HCT116 (cell line): Measurements from ENCODE around the gene RCL1. TPM values are rescaled to one million over a fixed set of nuclear protein-coding genes. Genes with fewer than 3 reads are reported as not detected.

Experiments
- ATAC-seq: fragments of 200-7000 bp; cut with Tn5 transposase; 2 replicates; pipeline ENCODE4 v1.9.1; 2020; ENCODE audit warnings: mild to moderate bottlenecking, moderate library complexity
- BruUV-seq: library from RNA; stranded (reverse); fragments of 400-500 nt; replicated peaks from 2 replicates; lab custom pipeline; 2021; lab: Mats Ljungman, UMichigan
- CTCF ChIA-PET: fragments of 300-600 bp; sonication (Branson Sonifier 250); formaldehyde crosslinking; loops from one replicate; lab custom pipeline; 2021; ENCODE audit warnings: antibody characterized with exemption; lab: Charles Lee
- POLR2A ChIA-PET: fragments of 300-600, 350-600 bp; sonication (Branson Sonifier 250); formaldehyde crosslinking; loops from one replicate; lab custom pipeline; 2021; ENCODE audit warnings: antibody characterized with exemption; lab: Charles Lee
- RAD21 ChIA-PET, 2 experiments: fragments of 300-600 bp; sonication (Branson Sonifier 250); formaldehyde crosslinking; loops; one replicate each; lab custom pipeline; 2023; ENCODE audit warnings: low total read pairs in 2 of 2; ENCODE audit not compliant: uncharacterized antibody in 2 of 2, unreplicated experiment in 2 of 2, low non-redundant PET in 1 of 2; lab: Charles Lee
- DNase-seq: peaks from one replicate; pipeline ENCODE4 v3.0.0-alpha.2; 2010; ENCODE audit warnings: low read depth, low spot score
- H2AFZ ChIP-seq: fragments of 200-600 bp; shearing (Covaris generic), sonication (generic); 2 replicates; pipeline ENCODE4 v1.6.1; 2017; ENCODE audit warnings: low read depth, mixed run types, mixed read lengths, antibody characterized with exemption, low read length; ENCODE audit not compliant: poor library complexity, severe bottlenecking
- H3K27ac ChIP-seq: 2 replicates; pipeline ENCODE4 v1.5.1; 2012; ENCODE audit warnings: low read depth, low read length
- H3K27me3 ChIP-seq: fragments of 200-600 bp; sonication (generic); 2 replicates; pipeline ENCODE4 v1.6.1; 2016; ENCODE audit warnings: mixed run types, low read length, mixed read lengths; ENCODE audit not compliant: insufficient read depth
- H3K36me3 ChIP-seq, 2 experiments: fragments of 200-500 bp in 1 of 2; fragments of 200-600 bp in 1 of 2; sonication (Bioruptor generic) in 1 of 2; sonication (generic) in 1 of 2; 2 replicates each; pipeline versions ENCODE4 v1.5.1 to v1.6.1; 2014 to 2016; ENCODE audit warnings: low read length in 2 of 2, inconsistent platforms in 1 of 2, mixed read lengths in 1 of 2, mixed run types in 1 of 2; ENCODE audit not compliant: insufficient read depth in 2 of 2, control insufficient read depth in 1 of 2
- H3K4me1 ChIP-seq, 2 experiments: fragments of 200-600 bp in 1 of 2; sonication (generic) in 1 of 2; 2 replicates each; pipeline versions ENCODE4 v1.5.1 to v1.6.1; 2012 to 2017; ENCODE audit warnings: low read length in 2 of 2, inconsistent platforms in 1 of 2, mild to moderate bottlenecking in 1 of 2, mixed read lengths in 1 of 2, mixed run types in 1 of 2, moderate library complexity in 1 of 2; ENCODE audit not compliant: insufficient read depth in 2 of 2, control insufficient read depth in 1 of 2
- H3K4me2 ChIP-seq: fragments of 200-600 bp; sonication (generic); 2 replicates; pipeline ENCODE4 v1.6.1; 2017; ENCODE audit warnings: mixed run types, low read length, mixed read lengths
- H3K4me3 ChIP-seq, 2 experiments: fragments of 200-600 bp in 1 of 2; sonication (generic) in 1 of 2; replicated peaks in 1 of 2; 2 replicates each; pipeline ENCODE4 v1.5.1; 2011 to 2016; ENCODE audit warnings: low read length in 2 of 2, control low read depth in 1 of 2, low read depth in 1 of 2, mild to moderate bottlenecking in 1 of 2, mixed read lengths in 1 of 2, mixed run types in 1 of 2
- H3K79me2 ChIP-seq: fragments of 200-600 bp; sonication (generic); 2 replicates; pipeline ENCODE4 v1.6.1; 2017; ENCODE audit warnings: mild to moderate bottlenecking, mixed run types, low read length, moderate library complexity, mixed read lengths; ENCODE audit not compliant: insufficient read depth
- H3K9ac ChIP-seq: fragments of 200-600 bp; sonication (generic); 2 replicates; pipeline ENCODE4 v1.6.1; 2016; ENCODE audit warnings: low read length, mixed read lengths
- H3K9me2 ChIP-seq: fragments of 200-600 bp; sonication (generic), shearing (Covaris generic); 2 replicates; pipeline ENCODE4 v1.6.1; 2017; ENCODE audit warnings: mixed run types, mild to moderate bottlenecking, moderate library complexity; ENCODE audit not compliant: insufficient read depth
- H3K9me3 ChIP-seq, 2 experiments: fragments of 200-500 bp in 1 of 2; fragments of 200-600 bp in 1 of 2; sonication (Bioruptor generic) in 1 of 2; sonication (generic) in 1 of 2; 2 replicates each; pipeline ENCODE4 v1.6.1; 2014 to 2017; ENCODE audit warnings: low read length in 2 of 2, mixed read lengths in 2 of 2, inconsistent platforms in 1 of 2, low read depth in 1 of 2, mild to moderate bottlenecking in 1 of 2, mixed run types in 1 of 2, moderate library complexity in 1 of 2; ENCODE audit not compliant: control insufficient read depth in 1 of 2, insufficient read depth in 1 of 2
- H4K20me1 ChIP-seq: fragments of 200-600 bp; sonication (generic), shearing (Covaris generic); 2 replicates; pipeline ENCODE4 v1.6.1; 2017; ENCODE audit warnings: mixed run types, mild to moderate bottlenecking, moderate library complexity; ENCODE audit not compliant: insufficient read depth
- ATF3 ChIP-seq: IDR thresholded peaks from 2 replicates; pipeline ENCODE4 v1.6.1; 2012
- CBX3 ChIP-seq: IDR thresholded peaks from 2 replicates; pipeline ENCODE4 v1.6.1; 2012; ENCODE audit warnings: low read depth
- CEBPB ChIP-seq: IDR thresholded peaks from 2 replicates; pipeline ENCODE4 v1.6.1; 2012; ENCODE audit warnings: low read depth
- EGR1 ChIP-seq: IDR thresholded peaks from 2 replicates; pipeline ENCODE4 v1.6.1; 2012; ENCODE audit warnings: low read depth
- EZH2phosphoT487 ChIP-seq: fragments of 200-600 bp; IDR thresholded peaks from 2 replicates; pipeline ENCODE4 v1.6.1; 2018; ENCODE audit warnings: antibody characterized with exemption, borderline replicate concordance
- FOSL1 ChIP-seq: IDR thresholded peaks from 2 replicates; pipeline ENCODE4 v1.6.1; 2012; ENCODE audit warnings: low read depth
- MAX ChIP-seq: IDR thresholded peaks from 2 replicates; pipeline ENCODE4 v1.6.1; 2012
- POLR2A ChIP-seq: IDR thresholded peaks from 2 replicates; pipeline ENCODE4 v1.7.0; 2011; ENCODE audit warnings: borderline replicate concordance; ENCODE audit not compliant: insufficient read depth, insufficient read length; ENCODE audit errors: extremely low read depth
- RAD21 ChIP-seq: IDR thresholded peaks from 2 replicates; pipeline ENCODE4 v1.6.1; 2012; ENCODE audit warnings: low read depth, mild to moderate bottlenecking
- REST ChIP-seq: IDR thresholded peaks from 2 replicates; pipeline ENCODE4 v1.6.1; 2012; ENCODE audit warnings: low read depth
- SP1 ChIP-seq: IDR thresholded peaks from 2 replicates; pipeline ENCODE4 v1.6.1; 2012; ENCODE audit warnings: low read depth
- SRF ChIP-seq: IDR thresholded peaks from 2 replicates; pipeline ENCODE4 v1.6.1; 2012; ENCODE audit warnings: low read depth
- ZFX ChIP-seq: fragments of 450-650 bp; IDR thresholded peaks from 2 replicates; pipeline ENCODE4 v1.6.1; 2017
- ZNF274 ChIP-seq: fragments of 200-500 bp; sonication (Bioruptor generic); IDR thresholded peaks from 2 replicates; pipeline ENCODE4 v1.6.1; 2014; ENCODE audit warnings: mild to moderate bottlenecking, low read depth, low read length, inconsistent platforms
- intact Hi-C: fragments of 100-400 bp; cut with micrococcal nuclease; formaldehyde crosslinking; loops from 2 replicates; pipeline ENCODE4 v1.10.0; 2022
- total RNA-seq: library from RNA; stranded (reverse); gene quantifications from one replicate; pipeline ENCODE4 v1.2.1, GENCODE V29; 2021; ENCODE audit not compliant: unreplicated experiment
- TF ChIP-seq, protein P1 (sequence below), 3 experiments: fragments of 200-600 bp in 1 of 3; sonication (generic) in 1 of 3; IDR thresholded peaks in 2 of 3; conservative IDR thresholded peaks in 1 of 3; 2 replicates each; pipeline ENCODE4 v1.5.1; 2012 to 2017; ENCODE audit warnings: low read depth in 2 of 3, low read length in 2 of 3, antibody characterized with exemption in 1 of 3, borderline replicate concordance in 1 of 3, control low read depth in 1 of 3, mild to moderate bottlenecking in 1 of 3, mixed read lengths in 1 of 3, mixed run types in 1 of 3, moderate library complexity in 1 of 3; ENCODE audit not compliant: insufficient read depth in 1 of 3
- TF ChIP-seq, protein P2 (sequence below): IDR thresholded peaks from 2 replicates; pipeline ENCODE4 v1.6.1; 2011; ENCODE audit warnings: mild to moderate bottlenecking, low read length, moderate library complexity; ENCODE audit not compliant: insufficient replicate concordance; ENCODE audit errors: extremely low read depth

RCL1 gene
- total RNA-seq, 1 experiment from 2014 or later: 29.9 TPM

DNA sequence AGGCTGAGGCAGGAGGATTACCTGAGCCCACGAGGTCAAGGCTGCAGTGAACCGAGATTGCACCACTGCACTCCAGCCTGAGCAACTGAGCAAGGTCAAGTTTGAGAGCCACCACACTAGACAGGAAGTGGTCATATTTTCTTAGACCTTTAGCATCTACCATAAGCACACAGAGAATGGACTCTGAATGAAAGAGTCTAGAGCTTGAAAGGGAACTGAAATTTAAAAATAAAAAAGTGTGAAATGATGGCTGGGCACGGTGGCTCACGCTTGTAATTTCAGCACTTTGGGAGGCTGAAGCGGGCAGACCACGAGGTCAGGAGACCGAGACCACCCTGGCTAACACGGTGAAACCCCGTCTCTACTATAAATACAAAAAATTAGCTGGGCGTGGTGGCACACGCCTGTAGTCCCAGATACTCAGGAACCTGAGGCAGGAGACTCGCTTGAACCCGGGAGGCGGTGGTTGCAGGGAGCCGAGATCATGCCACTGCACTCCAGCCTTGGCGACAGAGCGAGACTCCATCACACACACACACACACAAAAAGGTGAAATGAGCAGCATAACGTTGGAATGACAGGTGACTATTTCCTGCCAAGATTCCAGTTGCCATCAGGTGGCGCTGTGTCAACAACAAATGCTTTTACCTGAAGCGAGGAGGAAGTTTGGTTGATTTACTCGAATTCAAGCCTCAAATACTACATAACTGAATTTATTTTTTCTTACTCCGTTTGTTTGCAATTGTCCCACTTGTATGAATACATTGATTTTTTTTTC lies 30.4 kb upstream of the RCL1 start (continued):
- no peak for TF ChIP-seq SRF

- H2AFZ ChIP-seq: peak overlapping the region; percentile 74
- no peak overlapping the region for H3K9ac ChIP-seq
- peak overlapping the region; percentile 60 for H3K4me2 ChIP-seq
- H3K36me3 ChIP-seq: no peaks in the 10 kb centered on the region
- H3K79me2 ChIP-seq: no peaks in the 10 kb centered on the region
- no peak overlapping the region for H3K4me3 ChIP-seq
- H3K27ac ChIP-seq: no peak overlapping the region
- no peaks in the 10 kb centered on the region for H4K20me1 ChIP-seq
- ChIA-PET RAD21 (no interaction called here), CTCF (interaction anchor here (0.7 to 2.1 kb wide), 8 partner anchors 11 to 842 kb away, joined by 3 to 9 read pairs (median 4); no protein-coding TSS in a partner anchor), POLR2A (no interaction called here)
- ATAC-seq: peak; percentile 39
- peaks cover 0 to 13% of the 10 kb centered on the region in 2 experiments; a peak in 2 of 4 replicates for H3K4me1 ChIP-seq
- intact Hi-C loops: loop anchor here (1.0 to 5.0 kb wide), 4 partner anchors 161 to 828 kb away; no protein-coding TSS in a partner anchor
- H3K9me3 ChIP-seq: no peaks in the 10 kb centered on the region
- BruUV-seq: no TSS peak
- DNase-seq: no peak
- no peaks in the 10 kb centered on the region for H3K27me3 ChIP-seq
- no peaks in the 10 kb centered on the region for H3K9me2 ChIP-seq
- TF ChIP-seq RAD21 (no peak), REST (no peak), CBX3 (no peak), ZNF274 (no peak), EZH2phosphoT487 (no peak), MAX (no peak), SP1 (no peak), EGR1 (no peak), ZFX (no peak), FOSL1 (no peak), POLR2A (no peak), ATF3 (no peak), CEBPB (no peak)
- TF ChIP-seq, protein P1, sequence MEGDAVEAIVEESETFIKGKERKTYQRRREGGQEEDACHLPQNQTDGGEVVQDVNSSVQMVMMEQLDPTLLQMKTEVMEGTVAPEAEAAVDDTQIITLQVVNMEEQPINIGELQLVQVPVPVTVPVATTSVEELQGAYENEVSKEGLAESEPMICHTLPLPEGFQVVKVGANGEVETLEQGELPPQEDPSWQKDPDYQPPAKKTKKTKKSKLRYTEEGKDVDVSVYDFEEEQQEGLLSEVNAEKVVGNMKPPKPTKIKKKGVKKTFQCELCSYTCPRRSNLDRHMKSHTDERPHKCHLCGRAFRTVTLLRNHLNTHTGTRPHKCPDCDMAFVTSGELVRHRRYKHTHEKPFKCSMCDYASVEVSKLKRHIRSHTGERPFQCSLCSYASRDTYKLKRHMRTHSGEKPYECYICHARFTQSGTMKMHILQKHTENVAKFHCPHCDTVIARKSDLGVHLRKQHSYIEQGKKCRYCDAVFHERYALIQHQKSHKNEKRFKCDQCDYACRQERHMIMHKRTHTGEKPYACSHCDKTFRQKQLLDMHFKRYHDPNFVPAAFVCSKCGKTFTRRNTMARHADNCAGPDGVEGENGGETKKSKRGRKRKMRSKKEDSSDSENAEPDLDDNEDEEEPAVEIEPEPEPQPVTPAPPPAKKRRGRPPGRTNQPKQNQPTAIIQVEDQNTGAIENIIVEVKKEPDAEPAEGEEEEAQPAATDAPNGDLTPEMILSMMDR (IDR thresholded peaks at IDR 0.05 in 2 of 3, conservative IDR thresholded peaks at IDR 0.05 in 1 of 3; ENCODE audit: borderline replicate concordance in 1 of 3, insufficient read depth in 1 of 3, low read depth in 2 of 3, low read length in 2 of 3): no peak
- TF ChIP-seq, protein P2, sequence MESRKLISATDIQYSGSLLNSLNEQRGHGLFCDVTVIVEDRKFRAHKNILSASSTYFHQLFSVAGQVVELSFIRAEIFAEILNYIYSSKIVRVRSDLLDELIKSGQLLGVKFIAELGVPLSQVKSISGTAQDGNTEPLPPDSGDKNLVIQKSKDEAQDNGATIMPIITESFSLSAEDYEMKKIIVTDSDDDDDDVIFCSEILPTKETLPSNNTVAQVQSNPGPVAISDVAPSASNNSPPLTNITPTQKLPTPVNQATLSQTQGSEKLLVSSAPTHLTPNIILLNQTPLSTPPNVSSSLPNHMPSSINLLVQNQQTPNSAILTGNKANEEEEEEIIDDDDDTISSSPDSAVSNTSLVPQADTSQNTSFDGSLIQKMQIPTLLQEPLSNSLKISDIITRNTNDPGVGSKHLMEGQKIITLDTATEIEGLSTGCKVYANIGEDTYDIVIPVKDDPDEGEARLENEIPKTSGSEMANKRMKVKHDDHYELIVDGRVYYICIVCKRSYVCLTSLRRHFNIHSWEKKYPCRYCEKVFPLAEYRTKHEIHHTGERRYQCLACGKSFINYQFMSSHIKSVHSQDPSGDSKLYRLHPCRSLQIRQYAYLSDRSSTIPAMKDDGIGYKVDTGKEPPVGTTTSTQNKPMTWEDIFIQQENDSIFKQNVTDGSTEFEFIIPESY: no peak
Measured at GRCh38 chr9:4762886-4763541, 29.7 kb upstream of the RCL1 start.
